Measurements from ENCODE around the gene HSPA9.

DNA sequence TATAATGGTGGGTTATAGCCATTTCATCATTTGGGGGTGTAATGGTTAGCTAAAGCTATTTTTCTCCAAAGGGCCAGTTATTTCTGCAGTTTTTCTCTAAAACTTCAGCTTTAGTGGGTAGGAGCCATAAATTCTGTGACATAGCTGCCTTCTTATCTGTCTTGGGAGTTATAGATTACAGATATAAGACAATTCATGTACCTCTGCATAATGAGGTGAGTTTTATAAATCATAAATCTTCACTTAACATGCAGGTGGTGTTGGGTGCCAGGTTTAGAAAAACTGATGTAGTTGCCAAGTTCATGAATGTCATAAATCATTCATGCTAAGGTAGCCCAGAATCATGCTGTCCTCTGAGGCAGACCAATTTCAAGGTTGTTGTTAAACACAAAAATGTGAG, 10.0 kb upstream of the HSPA9 start:
- TF ChIP-seq, protein P1, sequence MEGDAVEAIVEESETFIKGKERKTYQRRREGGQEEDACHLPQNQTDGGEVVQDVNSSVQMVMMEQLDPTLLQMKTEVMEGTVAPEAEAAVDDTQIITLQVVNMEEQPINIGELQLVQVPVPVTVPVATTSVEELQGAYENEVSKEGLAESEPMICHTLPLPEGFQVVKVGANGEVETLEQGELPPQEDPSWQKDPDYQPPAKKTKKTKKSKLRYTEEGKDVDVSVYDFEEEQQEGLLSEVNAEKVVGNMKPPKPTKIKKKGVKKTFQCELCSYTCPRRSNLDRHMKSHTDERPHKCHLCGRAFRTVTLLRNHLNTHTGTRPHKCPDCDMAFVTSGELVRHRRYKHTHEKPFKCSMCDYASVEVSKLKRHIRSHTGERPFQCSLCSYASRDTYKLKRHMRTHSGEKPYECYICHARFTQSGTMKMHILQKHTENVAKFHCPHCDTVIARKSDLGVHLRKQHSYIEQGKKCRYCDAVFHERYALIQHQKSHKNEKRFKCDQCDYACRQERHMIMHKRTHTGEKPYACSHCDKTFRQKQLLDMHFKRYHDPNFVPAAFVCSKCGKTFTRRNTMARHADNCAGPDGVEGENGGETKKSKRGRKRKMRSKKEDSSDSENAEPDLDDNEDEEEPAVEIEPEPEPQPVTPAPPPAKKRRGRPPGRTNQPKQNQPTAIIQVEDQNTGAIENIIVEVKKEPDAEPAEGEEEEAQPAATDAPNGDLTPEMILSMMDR (IDR thresholded peaks at IDR 0.05 in 2 of 3, conservative IDR thresholded peaks at IDR 0.05 in 1 of 3; ENCODE audit: insufficient read depth in 2 of 3, low read depth in 1 of 3, low read length in 3 of 3): no peak
- no peak for TF ChIP-seq PPARD (CRISPR knock-in tag; IDR thresholded peaks at IDR 0.05)

Measured in K562 (cell line).